Immature natural killer cell (primary cell): ENCODE data around the gene SEPTIN10. TPM values are rescaled to one million over a fixed set of nuclear protein-coding genes. Genes with fewer than 3 reads are reported as not detected.

Source experiments
- DNase-seq, 3 donors: peaks; one replicate each; pipeline ENCODE4 v3.0.0; 2022; ENCODE audit warnings: mixed read lengths in 1 of 3
- H3K27ac Mint-ChIP-seq, 6 donors: one replicate each; pipeline ENCODE4 v1.8.0; 2020; ENCODE audit warnings: mixed read lengths in 6 of 6, mild to moderate bottlenecking in 5 of 6, inconsistent platforms in 4 of 6, moderate library complexity in 3 of 6
- H3K27me3 Mint-ChIP-seq, 3 donors: one replicate each; pipeline ENCODE4 v1.8.0; 2020 to 2021; ENCODE audit warnings: low read depth in 3 of 3, mild to moderate bottlenecking in 3 of 3, mixed read lengths in 3 of 3, moderate library complexity in 3 of 3, inconsistent platforms in 1 of 3
- H3K36me3 Mint-ChIP-seq, 3 donors: one replicate each; pipeline ENCODE4 v1.8.0; 2020; ENCODE audit warnings: mixed read lengths in 3 of 3, inconsistent platforms in 2 of 3, mild to moderate bottlenecking in 2 of 3
- H3K4me1 Mint-ChIP-seq, 2 donors: one replicate each; pipeline ENCODE4 v1.8.0; 2020; ENCODE audit warnings: inconsistent platforms in 2 of 2, mild to moderate bottlenecking in 2 of 2, mixed read lengths in 2 of 2, moderate library complexity in 1 of 2
- H3K4me3 Mint-ChIP-seq, 5 donors: one replicate each; pipeline ENCODE4 v1.8.0; 2020; ENCODE audit warnings: mild to moderate bottlenecking in 5 of 5, mixed read lengths in 5 of 5, inconsistent platforms in 3 of 5, moderate library complexity in 3 of 5
- H3K9me3 Mint-ChIP-seq, 6 donors: one replicate each; pipeline ENCODE4 v1.8.0; 2020; ENCODE audit warnings: mild to moderate bottlenecking in 6 of 6, mixed read lengths in 6 of 6, inconsistent platforms in 4 of 6, moderate library complexity in 3 of 6
- polyA plus RNA-seq, 3 donors: library from polyadenylated mRNA; unstranded; fragments of 300-500 nt; fragmentation: Illumina TruSeq; gene quantifications; one replicate each; pipeline ENCODE4 v1.2.3, GENCODE V29; 2021

SEPTIN10 gene
- polyA plus RNA-seq, 3 donors from 2014 or later = not detected

GRCh38 chr2:109510136-109511028 lies 103.4 kb downstream of the SEPTIN10 start:
- Mint-ChIP-seq H3K36me3 (no peaks in the 10 kb centered on the region), H3K4me3 (no peak overlapping the region), H3K27me3 (peaks cover 4 to 11% (median 9%) of the 10 kb centered on the region in 3 donors), H3K27ac (no peak overlapping the region), H3K9me3 (no peaks in the 10 kb centered on the region), H3K4me1 (peaks cover 10 to 13% of the 10 kb centered on the region in 2 donors)
- DNase-seq = peak; percentile 63 to 69 (median 63)

- no peak overlapping the region for H3K4me3 Mint-ChIP-seq
- H3K4me1 Mint-ChIP-seq = peaks cover 5 to 6% of the 10 kb centered on the region in 2 donors
- no peak overlapping the region for H3K27ac Mint-ChIP-seq
- H3K36me3 Mint-ChIP-seq = no peaks in the 10 kb centered on the region
- DNase-seq = no peak
- peaks cover 2 to 8% (median 7%) of the 10 kb centered on the region in 3 donors for H3K27me3 Mint-ChIP-seq
- H3K9me3 Mint-ChIP-seq = no peaks in the 10 kb centered on the region
Measured at GRCh38 chr2:109508556-109508955, 105.2 kb downstream of the SEPTIN10 start.

- no peaks in the 10 kb centered on the region for H3K36me3 Mint-ChIP-seq
- DNase-seq = no peak
- no peaks in the 10 kb centered on the region for H3K9me3 Mint-ChIP-seq
- no peak overlapping the region for H3K4me3 Mint-ChIP-seq
- no peaks in the 10 kb centered on the region for H3K4me1 Mint-ChIP-seq
- H3K27me3 Mint-ChIP-seq = peaks cover 3 to 7% (median 3%) of the 10 kb centered on the region in 3 donors
- no peak overlapping the region for H3K27ac Mint-ChIP-seq
Measured at GRCh38 chr2:109507828-109508227, 105.9 kb downstream of the SEPTIN10 start.

GRCh38 chr2:109507217-109507616 lies 106.5 kb downstream of the SEPTIN10 start:
- Mint-ChIP-seq H3K4me3 (no peak overlapping the region), H3K27ac (no peak overlapping the region), H3K27me3 (peaks cover under 1 to 8% (median 4%) of the 10 kb centered on the region in 3 donors), H3K36me3 (no peaks in the 10 kb centered on the region), H3K9me3 (no peaks in the 10 kb centered on the region), H3K4me1 (no peaks in the 10 kb centered on the region)
- no peak for DNase-seq

GRCh38 chr2:109503191-109503590 lies 110.6 kb downstream of the SEPTIN10 start:
- DNase-seq = no peak
- Mint-ChIP-seq H3K27me3 (peaks cover 2 to 6% (median 5%) of the 10 kb centered on the region in 3 donors), H3K36me3 (no peaks in the 10 kb centered on the region), H3K4me3 (no peak overlapping the region), H3K27ac (no peak overlapping the region), H3K4me1 (no peaks in the 10 kb centered on the region), H3K9me3 (no peaks in the 10 kb centered on the region)

- Mint-ChIP-seq H3K9me3 (no peaks in the 10 kb centered on the region), H3K27ac (no peak overlapping the region), H3K36me3 (no peaks in the 10 kb centered on the region), H3K4me1 (no peaks in the 10 kb centered on the region), H3K4me3 (no peak overlapping the region), H3K27me3 (peaks cover 2 to 6% (median 5%) of the 10 kb centered on the region in 3 donors)
- DNase-seq = no peak
Measured at GRCh38 chr2:109501461-109501860, 112.3 kb downstream of the SEPTIN10 start.

- no peak overlapping the region for H3K4me3 Mint-ChIP-seq
- H3K36me3 Mint-ChIP-seq = no peaks in the 10 kb centered on the region
- no peaks in the 10 kb centered on the region for H3K4me1 Mint-ChIP-seq
- peaks cover 2 to 6% (median 5%) of the 10 kb centered on the region in 3 donors for H3K27me3 Mint-ChIP-seq
- no peaks in the 10 kb centered on the region for H3K9me3 Mint-ChIP-seq
- no peak overlapping the region for H3K27ac Mint-ChIP-seq
- DNase-seq = no peak
Measured at GRCh38 chr2:109500910-109501309, 112.9 kb downstream of the SEPTIN10 start.

GRCh38 chr2:109499566-109499965 lies 114.2 kb downstream of the SEPTIN10 start:
- H3K27me3 Mint-ChIP-seq = peaks cover 2 to 6% (median 5%) of the 10 kb centered on the region in 3 donors
- no peak overlapping the region for H3K4me3 Mint-ChIP-seq

GRCh38 chr2:109498906-109499305 lies 114.9 kb downstream of the SEPTIN10 start:
- DNase-seq = no peak
- H3K9me3 Mint-ChIP-seq = no peaks in the 10 kb centered on the region
- H3K27me3 Mint-ChIP-seq = peaks cover 2 to 6% (median 5%) of the 10 kb centered on the region in 3 donors
- no peaks in the 10 kb centered on the region for H3K36me3 Mint-ChIP-seq
- H3K4me1 Mint-ChIP-seq = no peaks in the 10 kb centered on the region
- no peak overlapping the region for H3K27ac Mint-ChIP-seq
- H3K4me3 Mint-ChIP-seq = no peak overlapping the region

More at GRCh38 chr2:109499566-109499965, 114.2 kb downstream of the SEPTIN10 start:
- Mint-ChIP-seq H3K27ac (no peak overlapping the region), H3K36me3 (no peaks in the 10 kb centered on the region), H3K9me3 (no peaks in the 10 kb centered on the region), H3K4me1 (no peaks in the 10 kb centered on the region)
- no peak for DNase-seq

GRCh38 chr2:109497911-109498870 lies 115.6 kb downstream of the SEPTIN10 start:
- peaks cover 2 to 6% (median 5%) of the 10 kb centered on the region in 3 donors for H3K27me3 Mint-ChIP-seq
- H3K4me1 Mint-ChIP-seq = no peaks in the 10 kb centered on the region
- no peak overlapping the region for H3K27ac Mint-ChIP-seq
- DNase-seq = no peak
- no peak overlapping the region for H3K4me3 Mint-ChIP-seq
- no peaks in the 10 kb centered on the region for H3K9me3 Mint-ChIP-seq
- no peaks in the 10 kb centered on the region for H3K36me3 Mint-ChIP-seq

GRCh38 chr2:109497463-109497862 lies 116.3 kb downstream of the SEPTIN10 start:
- Mint-ChIP-seq H3K4me3 (no peak overlapping the region), H3K27ac (no peak overlapping the region), H3K4me1 (no peaks in the 10 kb centered on the region), H3K27me3 (peaks cover 2 to 5% (median 4%) of the 10 kb centered on the region in 3 donors), H3K9me3 (no peaks in the 10 kb centered on the region), H3K36me3 (no peaks in the 10 kb centered on the region)
- DNase-seq = no peak

GRCh38 chr2:109494351-109494750 lies 119.4 kb downstream of the SEPTIN10 start:
- Mint-ChIP-seq H3K4me3 (no peak overlapping the region), H3K27ac (no peak overlapping the region), H3K4me1 (no peaks in the 10 kb centered on the region), H3K27me3 (peaks cover 0 to under 1% (median 0%) of the 10 kb centered on the region in 3 donors), H3K36me3 (no peaks in the 10 kb centered on the region), H3K9me3 (no peaks in the 10 kb centered on the region)
- DNase-seq = no peak

- no peak overlapping the region for H3K4me3 Mint-ChIP-seq
- no peak overlapping the region for H3K27ac Mint-ChIP-seq
- no peaks in the 10 kb centered on the region for H3K27me3 Mint-ChIP-seq
- no peaks in the 10 kb centered on the region for H3K9me3 Mint-ChIP-seq
- DNase-seq = no peak
- no peaks in the 10 kb centered on the region for H3K36me3 Mint-ChIP-seq
- H3K4me1 Mint-ChIP-seq = no peaks in the 10 kb centered on the region
Measured at GRCh38 chr2:109493176-109493935, 120.4 kb downstream of the SEPTIN10 start.
